ENCODE data around the gene RMRP.

The RMRP gene

DNA sequence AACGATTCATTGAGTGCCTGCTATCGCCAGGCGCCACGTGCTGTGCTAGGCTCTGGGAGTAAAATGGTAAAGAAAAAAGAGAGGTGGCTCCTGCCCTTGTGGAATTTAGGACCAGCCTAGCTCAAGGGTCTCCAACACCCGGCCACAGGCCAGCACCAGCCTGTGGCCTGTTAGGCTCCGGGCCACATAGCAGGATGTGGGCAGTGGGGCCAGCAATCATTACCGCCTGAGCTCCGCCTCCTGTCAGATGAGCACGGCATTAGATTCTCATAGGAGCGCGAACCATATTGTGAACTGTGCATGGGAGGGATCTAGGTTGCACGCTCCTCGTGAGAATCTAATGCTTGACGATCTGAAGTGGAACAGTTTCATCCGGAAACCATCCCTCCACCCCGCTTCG, 1.5 kb downstream of the RMRP start:
- Histone ChIP-seq H3K4me3 (replicated peaks; ENCODE audit: insufficient read depth, low read length) (no peak overlapping the region), H3K27me3 (ENCODE audit: insufficient read depth, poor library complexity, severe bottlenecking) (no peaks in the 10 kb centered on the region), H3K27ac (replicated peaks) (no peak overlapping the region)
- no peak for TF ChIP-seq GABPA (IDR thresholded peaks at IDR 0.05; ENCODE audit: low read depth)
- TF ChIP-seq, protein P1, sequence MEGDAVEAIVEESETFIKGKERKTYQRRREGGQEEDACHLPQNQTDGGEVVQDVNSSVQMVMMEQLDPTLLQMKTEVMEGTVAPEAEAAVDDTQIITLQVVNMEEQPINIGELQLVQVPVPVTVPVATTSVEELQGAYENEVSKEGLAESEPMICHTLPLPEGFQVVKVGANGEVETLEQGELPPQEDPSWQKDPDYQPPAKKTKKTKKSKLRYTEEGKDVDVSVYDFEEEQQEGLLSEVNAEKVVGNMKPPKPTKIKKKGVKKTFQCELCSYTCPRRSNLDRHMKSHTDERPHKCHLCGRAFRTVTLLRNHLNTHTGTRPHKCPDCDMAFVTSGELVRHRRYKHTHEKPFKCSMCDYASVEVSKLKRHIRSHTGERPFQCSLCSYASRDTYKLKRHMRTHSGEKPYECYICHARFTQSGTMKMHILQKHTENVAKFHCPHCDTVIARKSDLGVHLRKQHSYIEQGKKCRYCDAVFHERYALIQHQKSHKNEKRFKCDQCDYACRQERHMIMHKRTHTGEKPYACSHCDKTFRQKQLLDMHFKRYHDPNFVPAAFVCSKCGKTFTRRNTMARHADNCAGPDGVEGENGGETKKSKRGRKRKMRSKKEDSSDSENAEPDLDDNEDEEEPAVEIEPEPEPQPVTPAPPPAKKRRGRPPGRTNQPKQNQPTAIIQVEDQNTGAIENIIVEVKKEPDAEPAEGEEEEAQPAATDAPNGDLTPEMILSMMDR (IDR thresholded peaks at IDR 0.05; ENCODE audit: insufficient read depth, low read length) = no peak
- TF ChIP-seq POLR2AphosphoS5 (IDR thresholded peaks at IDR 0.05; ENCODE audit: low read depth) = no peak
- TF ChIP-seq SPI1 (IDR thresholded peaks at IDR 0.05; ENCODE audit: borderline replicate concordance, low read depth) = no peak
- no peak for DNase-seq (ENCODE audit: low read depth in 1 of 2, low spot score in 1 of 2)

DNA sequence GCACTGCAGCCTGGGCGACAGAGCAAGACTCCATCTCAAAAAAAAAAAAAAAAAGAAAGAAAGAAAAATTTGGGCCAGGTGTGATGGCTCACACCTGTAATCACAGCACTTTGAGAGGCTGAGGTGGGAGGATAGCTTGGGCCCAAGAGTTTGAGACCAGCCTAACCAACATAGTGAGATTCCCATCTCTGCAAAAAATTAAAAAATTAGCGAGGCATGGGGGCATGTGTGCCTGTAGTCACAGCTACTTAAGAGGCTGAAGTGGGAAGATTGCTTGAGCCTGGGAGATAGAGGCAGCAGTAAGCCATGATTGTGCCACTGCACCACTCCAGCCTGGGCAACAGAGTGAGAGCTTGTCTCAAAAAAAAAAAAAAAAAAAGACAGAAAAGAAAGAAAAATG, 4.2 kb downstream of the RMRP start:
- TF ChIP-seq GABPA (IDR thresholded peaks at IDR 0.05; ENCODE audit: low read depth) = no peak
- TF ChIP-seq SPI1 (IDR thresholded peaks at IDR 0.05; ENCODE audit: borderline replicate concordance, low read depth) = no peak
- TF ChIP-seq POLR2AphosphoS5 (IDR thresholded peaks at IDR 0.05; ENCODE audit: low read depth) = no peak
- TF ChIP-seq, protein P1 (IDR thresholded peaks at IDR 0.05; ENCODE audit: insufficient read depth, low read length) = no peak
- TF ChIP-seq, protein P2, sequence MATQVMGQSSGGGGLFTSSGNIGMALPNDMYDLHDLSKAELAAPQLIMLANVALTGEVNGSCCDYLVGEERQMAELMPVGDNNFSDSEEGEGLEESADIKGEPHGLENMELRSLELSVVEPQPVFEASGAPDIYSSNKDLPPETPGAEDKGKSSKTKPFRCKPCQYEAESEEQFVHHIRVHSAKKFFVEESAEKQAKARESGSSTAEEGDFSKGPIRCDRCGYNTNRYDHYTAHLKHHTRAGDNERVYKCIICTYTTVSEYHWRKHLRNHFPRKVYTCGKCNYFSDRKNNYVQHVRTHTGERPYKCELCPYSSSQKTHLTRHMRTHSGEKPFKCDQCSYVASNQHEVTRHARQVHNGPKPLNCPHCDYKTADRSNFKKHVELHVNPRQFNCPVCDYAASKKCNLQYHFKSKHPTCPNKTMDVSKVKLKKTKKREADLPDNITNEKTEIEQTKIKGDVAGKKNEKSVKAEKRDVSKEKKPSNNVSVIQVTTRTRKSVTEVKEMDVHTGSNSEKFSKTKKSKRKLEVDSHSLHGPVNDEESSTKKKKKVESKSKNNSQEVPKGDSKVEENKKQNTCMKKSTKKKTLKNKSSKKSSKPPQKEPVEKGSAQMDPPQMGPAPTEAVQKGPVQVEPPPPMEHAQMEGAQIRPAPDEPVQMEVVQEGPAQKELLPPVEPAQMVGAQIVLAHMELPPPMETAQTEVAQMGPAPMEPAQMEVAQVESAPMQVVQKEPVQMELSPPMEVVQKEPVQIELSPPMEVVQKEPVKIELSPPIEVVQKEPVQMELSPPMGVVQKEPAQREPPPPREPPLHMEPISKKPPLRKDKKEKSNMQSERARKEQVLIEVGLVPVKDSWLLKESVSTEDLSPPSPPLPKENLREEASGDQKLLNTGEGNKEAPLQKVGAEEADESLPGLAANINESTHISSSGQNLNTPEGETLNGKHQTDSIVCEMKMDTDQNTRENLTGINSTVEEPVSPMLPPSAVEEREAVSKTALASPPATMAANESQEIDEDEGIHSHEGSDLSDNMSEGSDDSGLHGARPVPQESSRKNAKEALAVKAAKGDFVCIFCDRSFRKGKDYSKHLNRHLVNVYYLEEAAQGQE (IDR thresholded peaks at IDR 0.05; ENCODE audit: insufficient replicate concordance, low read depth) = no peak
- DNase-seq (ENCODE audit: low read depth in 1 of 2, low spot score in 1 of 2) = no peak
- Histone ChIP-seq H3K27ac (replicated peaks) (no peak overlapping the region), H3K27me3 (ENCODE audit: insufficient read depth, poor library complexity, severe bottlenecking) (no peaks in the 10 kb centered on the region), H3K4me3 (replicated peaks; ENCODE audit: insufficient read depth, low read length) (no peak overlapping the region)

DNA sequence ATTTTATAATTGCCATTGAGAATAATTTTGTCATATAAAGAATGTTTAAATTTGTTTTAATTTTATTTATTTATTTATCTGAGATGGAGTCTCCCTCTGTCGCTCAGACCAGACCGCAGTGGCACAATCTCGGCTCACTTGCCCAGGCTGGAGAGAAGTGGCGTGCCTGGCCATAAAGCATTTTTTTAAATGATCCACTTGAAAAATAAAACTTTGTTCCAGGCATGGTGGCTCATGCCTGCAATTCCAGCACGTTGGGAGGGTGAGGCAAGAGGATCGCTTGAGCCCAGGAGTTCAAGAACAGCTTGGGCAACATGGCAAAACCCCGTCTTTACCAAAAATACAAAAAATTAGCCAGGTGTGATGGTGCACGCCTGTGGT, 5.0 kb downstream of the RMRP start:
- Histone ChIP-seq H3K27ac (replicated peaks) (no peak overlapping the region), H3K27me3 (ENCODE audit: insufficient read depth, poor library complexity, severe bottlenecking) (no peaks in the 10 kb centered on the region), H3K4me3 (replicated peaks; ENCODE audit: insufficient read depth, low read length) (no peak overlapping the region)
- DNase-seq (ENCODE audit: low read depth in 1 of 2, low spot score in 1 of 2) = no peak
- TF ChIP-seq, protein P2 (IDR thresholded peaks at IDR 0.05; ENCODE audit: insufficient replicate concordance, low read depth) = no peak
- TF ChIP-seq GABPA (IDR thresholded peaks at IDR 0.05; ENCODE audit: low read depth) (no peak), SPI1 (IDR thresholded peaks at IDR 0.05; ENCODE audit: borderline replicate concordance, low read depth) (no peak), POLR2AphosphoS5 (IDR thresholded peaks at IDR 0.05; ENCODE audit: low read depth) (no peak)
- TF ChIP-seq, protein P1 (IDR thresholded peaks at IDR 0.05; ENCODE audit: insufficient read depth, low read length) = no peak

All from HL-60 (cell line).